ENCODE measurements around the gene LARGE1.

The LARGE1 gene

GRCh38 chr22:33720166-33720878 is 200.0 kb downstream of the LARGE1 start:
- TF ChIP-seq CTCF (IDR thresholded peaks at IDR 0.05), result no peak

- no peak for TF ChIP-seq CTCF (IDR thresholded peaks at IDR 0.05)
Measured at GRCh38 chr22:33717694-33718396, 202.4 kb downstream of the LARGE1 start.

- TF ChIP-seq CTCF (IDR thresholded peaks at IDR 0.05), result no peak
Measured at GRCh38 chr22:33715237-33715985, 204.9 kb downstream of the LARGE1 start.

- TF ChIP-seq CTCF (IDR thresholded peaks at IDR 0.05), result no peak
Measured at GRCh38 chr22:33710326-33710725, 209.9 kb downstream of the LARGE1 start.

DNA sequence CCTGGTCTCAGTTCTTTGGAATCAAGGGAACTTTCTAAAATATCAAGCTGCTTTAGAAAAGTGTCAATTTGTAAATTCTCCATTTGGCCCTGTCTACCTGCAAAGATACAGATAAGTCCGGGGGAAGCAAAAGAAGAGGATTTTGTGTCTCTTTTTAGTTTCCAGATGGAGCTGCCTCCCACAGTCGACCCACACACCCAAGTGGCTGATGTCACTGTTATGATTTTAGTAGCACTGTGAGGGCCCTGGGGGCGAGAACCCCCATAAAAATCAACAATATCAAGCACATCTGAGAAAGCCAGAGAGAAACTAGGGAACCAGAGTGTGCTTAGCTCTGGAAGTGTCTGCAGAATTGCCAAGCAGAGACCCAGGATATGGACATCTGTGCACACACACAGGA is 212.7 kb downstream of the LARGE1 start:
- TF ChIP-seq CTCF (IDR thresholded peaks at IDR 0.05), result no peak

- no peak for TF ChIP-seq CTCF (IDR thresholded peaks at IDR 0.05)
Measured at GRCh38 chr22:33706100-33706499, 214.2 kb downstream of the LARGE1 start.

DNA sequence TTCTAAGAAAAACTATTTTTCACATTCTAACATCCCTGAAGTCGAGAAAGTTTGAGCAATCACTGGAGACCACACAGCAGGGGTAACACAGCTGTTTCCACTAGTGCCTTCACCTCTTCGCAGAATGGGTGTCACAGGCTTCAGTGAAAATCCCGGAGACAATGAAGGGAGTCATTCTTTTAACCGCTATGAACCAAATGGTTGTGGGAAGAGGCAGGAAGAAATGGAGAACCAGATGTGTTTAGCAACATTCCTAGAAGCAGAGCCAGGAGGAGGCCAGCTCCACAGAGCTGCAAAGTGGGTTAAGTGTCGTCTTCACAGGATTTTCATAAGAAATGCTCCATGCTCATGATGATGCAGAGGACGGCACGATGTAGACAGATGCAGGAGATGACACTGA is 221.1 kb downstream of the LARGE1 start:
- TF ChIP-seq CTCF (IDR thresholded peaks at IDR 0.05), result no peak
